PC-9 (cell line): ENCODE results near the gene CYBA.

Experiments used
- EZH2 ChIP-seq: fragments of 200-600 bp; sonication (generic); IDR thresholded peaks from 2 replicates; pipeline ENCODE4 v1.8.0; 2017; ENCODE audit warnings: antibody characterized with exemption, low read depth
- TF ChIP-seq, protein P1 (sequence below): fragments of 200-600 bp; sonication (generic); conservative IDR thresholded peaks from 2 replicates; pipeline ENCODE4 v1.6.1; 2017; ENCODE audit warnings: mixed run types, antibody characterized with exemption, mild to moderate bottlenecking, moderate library complexity

DNA sequence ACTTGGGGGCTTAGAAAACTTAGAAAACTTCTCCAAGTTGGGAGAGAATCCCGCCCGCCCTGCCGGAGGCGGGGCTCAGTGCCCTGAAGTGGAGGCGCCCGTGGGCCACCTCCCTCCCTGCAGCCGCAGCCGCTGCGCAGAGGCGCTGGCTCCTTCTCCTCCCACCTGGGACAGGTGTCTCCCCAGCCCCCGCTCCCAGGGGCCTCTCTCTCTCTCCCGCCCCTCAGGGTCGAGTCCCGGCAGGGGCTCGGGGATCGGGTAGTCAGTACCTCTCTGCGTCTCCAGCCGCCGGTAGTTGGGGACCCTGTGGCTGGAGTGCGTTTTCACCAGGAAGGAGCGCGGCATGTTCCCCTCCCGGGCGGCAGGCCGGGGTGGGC, 35.2 kb upstream of the CYBA start:
- TF ChIP-seq, protein P1, sequence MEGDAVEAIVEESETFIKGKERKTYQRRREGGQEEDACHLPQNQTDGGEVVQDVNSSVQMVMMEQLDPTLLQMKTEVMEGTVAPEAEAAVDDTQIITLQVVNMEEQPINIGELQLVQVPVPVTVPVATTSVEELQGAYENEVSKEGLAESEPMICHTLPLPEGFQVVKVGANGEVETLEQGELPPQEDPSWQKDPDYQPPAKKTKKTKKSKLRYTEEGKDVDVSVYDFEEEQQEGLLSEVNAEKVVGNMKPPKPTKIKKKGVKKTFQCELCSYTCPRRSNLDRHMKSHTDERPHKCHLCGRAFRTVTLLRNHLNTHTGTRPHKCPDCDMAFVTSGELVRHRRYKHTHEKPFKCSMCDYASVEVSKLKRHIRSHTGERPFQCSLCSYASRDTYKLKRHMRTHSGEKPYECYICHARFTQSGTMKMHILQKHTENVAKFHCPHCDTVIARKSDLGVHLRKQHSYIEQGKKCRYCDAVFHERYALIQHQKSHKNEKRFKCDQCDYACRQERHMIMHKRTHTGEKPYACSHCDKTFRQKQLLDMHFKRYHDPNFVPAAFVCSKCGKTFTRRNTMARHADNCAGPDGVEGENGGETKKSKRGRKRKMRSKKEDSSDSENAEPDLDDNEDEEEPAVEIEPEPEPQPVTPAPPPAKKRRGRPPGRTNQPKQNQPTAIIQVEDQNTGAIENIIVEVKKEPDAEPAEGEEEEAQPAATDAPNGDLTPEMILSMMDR, result no peak
- TF ChIP-seq EZH2, result no peak
